Bone marrow (tissue), 2 donors: ENCODE data around the gene KCNV2.
A peak's percentile ranks its signal among the peaks of the same experiment; 100 is the strongest.
"Not testable (repeated sequence)": the region's sequence is repeated elsewhere in the genome, so short reads cannot be mapped to it uniquely, and the experiment has no call there.

ENCODE experiments used
- DNase-seq, 2 donors: peaks; one replicate each; lab custom pipeline; 2025; lab: John Stamatoyannopoulos, UW

Gene KCNV2

GRCh38 chr9:2717385-2717784 lies at the start of gene KCNV2:
KCNV2 (plus strand) TSS chr9:2717510; CDS start chr9:2717740, 230 bp downstream.
- no peak for DNase-seq

- no peak for DNase-seq
These were observed 44.1 kb upstream of the KCNV2 start for GRCh38 chr9:2673161-2673560.

- DNase-seq, result no peak
These were observed 43.0 kb upstream of the KCNV2 start for GRCh38 chr9:2674141-2674824.

GRCh38 chr9:2675834-2676233 lies 41.5 kb upstream of the KCNV2 start:
- no peak for DNase-seq

GRCh38 chr9:2676466-2676865 lies 40.8 kb upstream of the KCNV2 start:
- no peak for DNase-seq

- DNase-seq, result no peak
These were observed 39.1 kb upstream of the KCNV2 start for GRCh38 chr9:2677915-2678889.

- no peak for DNase-seq
These were observed 38.3 kb upstream of the KCNV2 start for GRCh38 chr9:2679011-2679410.

GRCh38 chr9:2681981-2682380 lies 35.3 kb upstream of the KCNV2 start:
- DNase-seq, result no peak

GRCh38 chr9:2686911-2687310 lies 30.4 kb upstream of the KCNV2 start:
- DNase-seq, result no peak

- no peak for DNase-seq
These were observed 28.7 kb upstream of the KCNV2 start for GRCh38 chr9:2688636-2689035.

- no peak for DNase-seq
These were observed 26.1 kb upstream of the KCNV2 start for GRCh38 chr9:2691212-2691611.

- no peak for DNase-seq
These were observed 25.7 kb upstream of the KCNV2 start for GRCh38 chr9:2691626-2692025.

- DNase-seq, result no peak
These were observed 24.3 kb upstream of the KCNV2 start for GRCh38 chr9:2693056-2693455.

GRCh38 chr9:2697492-2697891 lies 19.8 kb upstream of the KCNV2 start:
- no peak for DNase-seq

- no peak for DNase-seq
These were observed 16.9 kb upstream of the KCNV2 start for GRCh38 chr9:2700398-2700797.

- DNase-seq, result no peak
These were observed 16.3 kb upstream of the KCNV2 start for GRCh38 chr9:2700909-2701550.

GRCh38 chr9:2704504-2704903 lies 12.8 kb upstream of the KCNV2 start:
- DNase-seq, result peak in 1 of 2 donors; percentile 15

- DNase-seq, result not testable (repeated sequence)
These were observed 10.1 kb upstream of the KCNV2 start for GRCh38 chr9:2707256-2707655.

GRCh38 chr9:2709645-2710101 lies 7.6 kb upstream of the KCNV2 start:
- DNase-seq, result no peak

- no peak for DNase-seq
These were observed 5.6 kb upstream of the KCNV2 start for GRCh38 chr9:2711716-2712115.

- no peak for DNase-seq
These were observed 839 bp downstream of the KCNV2 start for GRCh38 chr9:2718001-2718697.

GRCh38 chr9:2718698-2719033 lies 1.4 kb downstream of the KCNV2 start:
- DNase-seq, result no peak
